T-helper 2 cell treated with Interferon-gamma antibody and Interleukin-4, amounts not matched to agents 5 μg/mL and 100 μg/mL, for 36 hours (primary cell): ENCODE measurements around the gene NFAT5.
"Not testable (repeated sequence)": the region's sequence is repeated elsewhere in the genome, so short reads cannot be mapped to it uniquely, and the experiment has no call there.

Source experiments
- DNase-seq: peaks from one replicate; pipeline ENCODE4 v3.0.0; 2021; ENCODE audit warnings: low spot score
- H3K27ac Mint-ChIP-seq: one replicate; pipeline ENCODE4 v1.8.0; 2021; ENCODE audit warnings: mild to moderate bottlenecking, mixed read lengths
- H3K27me3 Mint-ChIP-seq: one replicate; pipeline ENCODE4 v1.8.0; 2021; ENCODE audit warnings: low read depth, mixed read lengths
- H3K36me3 Mint-ChIP-seq: one replicate; pipeline ENCODE4 v1.8.0; 2021; ENCODE audit warnings: low read depth, mixed read lengths
- H3K4me1 Mint-ChIP-seq: one replicate; pipeline ENCODE4 v1.8.0; 2021; ENCODE audit warnings: low read depth, mixed read lengths
- H3K4me3 Mint-ChIP-seq: one replicate; pipeline ENCODE4 v1.8.0; 2022; ENCODE audit warnings: mild to moderate bottlenecking, moderate library complexity, mixed read lengths
- H3K9me3 Mint-ChIP-seq: one replicate; pipeline ENCODE4 v1.8.0; 2021; ENCODE audit warnings: mixed read lengths

Gene NFAT5

GRCh38 chr16:69618721-69619120, 53.0 kb downstream of the NFAT5 start:
- no peak for DNase-seq
- Mint-ChIP-seq H3K4me3 (no peak overlapping the region), H3K9me3 (no peaks in the 10 kb centered on the region), H3K27me3 (no peaks in the 10 kb centered on the region), H3K36me3 (peaks cover 3% of the 10 kb centered on the region), H3K27ac (no peak overlapping the region), H3K4me1 (peaks cover 12% of the 10 kb centered on the region)

DNA sequence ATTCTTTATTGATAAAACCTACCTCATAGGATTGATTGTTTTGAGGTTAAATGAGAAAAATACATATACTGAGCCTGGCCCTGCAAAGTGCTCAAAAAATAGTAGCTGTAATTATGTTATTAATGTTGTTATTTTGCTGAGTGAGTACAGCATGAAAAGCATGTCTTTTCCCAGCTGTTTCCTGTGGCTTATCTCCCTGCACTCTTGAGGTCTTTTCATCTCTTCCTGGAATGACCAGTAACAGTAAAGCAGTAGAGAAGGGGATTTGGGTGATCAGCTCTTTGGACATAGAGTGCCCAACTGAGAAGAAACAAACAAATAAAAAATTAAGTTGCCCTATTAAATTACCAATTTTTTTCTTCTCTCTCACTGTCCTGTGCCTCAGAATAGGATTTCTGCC, 53.7 kb downstream of the NFAT5 start:
- Mint-ChIP-seq H3K27me3 (no peaks in the 10 kb centered on the region), H3K4me3 (no peak overlapping the region), H3K4me1 (peaks cover 12% of the 10 kb centered on the region), H3K9me3 (no peaks in the 10 kb centered on the region), H3K27ac (no peak overlapping the region), H3K36me3 (peaks cover 5% of the 10 kb centered on the region)
- no peak for DNase-seq

GRCh38 chr16:69620573-69620972, 54.8 kb downstream of the NFAT5 start:
- Mint-ChIP-seq H3K4me1 (peaks cover 12% of the 10 kb centered on the region), H3K36me3 (peaks cover 5% of the 10 kb centered on the region), H3K27ac (no peak overlapping the region), H3K9me3 (no peaks in the 10 kb centered on the region), H3K4me3 (no peak overlapping the region), H3K27me3 (no peaks in the 10 kb centered on the region)
- DNase-seq = no peak

- Mint-ChIP-seq H3K9me3 (no peaks in the 10 kb centered on the region), H3K27ac (no peak overlapping the region), H3K27me3 (no peaks in the 10 kb centered on the region), H3K4me3 (no peak overlapping the region), H3K4me1 (peaks cover 13% of the 10 kb centered on the region), H3K36me3 (peaks cover 8% of the 10 kb centered on the region)
- DNase-seq = no peak
Observed at GRCh38 chr16:69621225-69621624, 55.5 kb downstream of the NFAT5 start.

DNA sequence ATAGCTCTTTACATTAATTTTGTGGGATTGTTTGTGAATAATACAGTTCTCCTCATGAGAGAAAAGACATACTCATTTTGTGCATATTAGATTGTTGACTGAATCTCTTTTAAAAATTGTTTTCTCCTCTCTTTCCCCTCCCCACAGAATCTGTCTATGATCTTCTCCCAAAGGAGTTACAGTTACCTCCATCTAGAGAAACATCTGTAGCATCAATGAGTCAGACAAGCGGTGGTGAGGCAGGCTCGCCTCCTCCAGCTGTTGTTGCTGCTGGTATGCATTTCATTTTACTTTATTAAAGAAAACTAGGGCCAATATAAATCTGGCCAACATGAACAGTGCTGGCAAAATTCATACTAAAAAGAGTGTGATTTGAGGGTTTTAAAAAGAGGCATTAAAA, 60.5 kb downstream of the NFAT5 start:
- H3K9me3 Mint-ChIP-seq = no peaks in the 10 kb centered on the region
- no peak for DNase-seq
- H3K27ac Mint-ChIP-seq = no peak overlapping the region
- H3K4me3 Mint-ChIP-seq = no peak overlapping the region
- H3K27me3 Mint-ChIP-seq = no peaks in the 10 kb centered on the region
- H3K4me1 Mint-ChIP-seq = peaks cover 5% of the 10 kb centered on the region
- H3K36me3 Mint-ChIP-seq = peaks cover 20% of the 10 kb centered on the region

GRCh38 chr16:69632828-69633227, 67.1 kb downstream of the NFAT5 start:
- H3K36me3 Mint-ChIP-seq = peaks cover 44% of the 10 kb centered on the region

DNA sequence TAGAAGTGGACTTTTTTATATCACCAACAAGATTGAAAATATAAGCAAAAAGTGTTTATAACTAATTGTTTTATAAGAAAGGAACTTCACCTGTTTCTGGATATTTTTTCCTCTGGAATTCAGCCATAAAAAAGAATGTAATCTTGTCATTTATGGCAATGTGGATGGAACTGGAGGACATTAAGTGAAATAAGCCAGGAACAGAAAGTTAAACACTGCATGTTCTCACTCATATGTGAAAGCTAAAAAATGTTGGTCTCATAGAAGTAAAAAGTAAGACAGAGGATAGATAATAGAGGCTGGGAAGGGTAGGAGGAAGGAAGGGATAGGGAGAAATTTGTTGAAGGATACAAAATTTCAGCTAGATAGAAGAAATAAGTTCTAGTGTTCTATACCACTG, 67.6 kb downstream of the NFAT5 start:
- DNase-seq = no peak
- H3K27me3 Mint-ChIP-seq = no peaks in the 10 kb centered on the region
- H3K36me3 Mint-ChIP-seq = peaks cover 44% of the 10 kb centered on the region
- H3K4me1 Mint-ChIP-seq = no peaks in the 10 kb centered on the region
- peaks cover 21% of the 10 kb centered on the region for H3K9me3 Mint-ChIP-seq
- H3K27ac Mint-ChIP-seq = no peak overlapping the region
- H3K4me3 Mint-ChIP-seq = no peak overlapping the region

More at GRCh38 chr16:69632828-69633227, 67.1 kb downstream of the NFAT5 start:
- Mint-ChIP-seq H3K4me3 (no peak overlapping the region), H3K4me1 (no peaks in the 10 kb centered on the region), H3K9me3 (peaks cover 21% of the 10 kb centered on the region), H3K27ac (no peak overlapping the region), H3K27me3 (no peaks in the 10 kb centered on the region)
- DNase-seq = no peak

- not testable (repeated sequence) for H3K27ac Mint-ChIP-seq, H3K4me3 Mint-ChIP-seq, H3K4me1 Mint-ChIP-seq, DNase-seq, H3K27me3 Mint-ChIP-seq
- Mint-ChIP-seq H3K36me3 (peaks cover 38% of the 10 kb centered on the region), H3K9me3 (peaks cover 21% of the 10 kb centered on the region)
Observed at GRCh38 chr16:69636563-69637146, 70.9 kb downstream of the NFAT5 start.

DNA sequence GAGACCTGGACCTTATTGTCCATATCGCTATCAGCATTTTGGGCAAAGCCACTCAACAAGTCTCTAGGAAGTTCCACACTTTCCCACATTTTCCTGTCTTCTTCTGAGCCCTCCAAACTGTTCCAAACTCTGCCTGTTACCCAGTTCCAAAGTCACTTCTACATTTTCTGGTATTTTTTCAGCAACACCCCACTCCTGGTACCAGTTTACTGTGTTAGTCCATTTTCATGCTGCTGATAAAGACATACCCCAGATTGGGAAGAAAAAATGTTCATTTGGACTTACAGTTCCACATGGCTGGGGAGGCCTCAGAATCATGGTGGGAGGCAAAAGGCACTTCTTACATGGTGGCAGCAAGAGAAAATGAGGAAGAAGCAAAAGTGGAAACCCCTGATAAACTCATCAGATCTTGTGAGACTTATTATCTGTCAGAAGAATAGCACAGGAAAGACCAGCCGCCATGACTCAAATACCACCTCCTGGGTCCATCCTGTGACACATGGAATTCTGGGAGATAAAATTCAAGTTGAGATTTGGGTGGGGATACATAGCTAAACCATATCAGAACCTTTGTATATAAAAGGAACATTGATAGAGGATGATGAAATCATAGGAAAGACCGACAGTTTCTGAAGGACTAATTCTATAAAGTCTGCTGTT, 71.6 kb downstream of the NFAT5 start:
- not testable (repeated sequence) for H3K4me3 Mint-ChIP-seq, H3K4me1 Mint-ChIP-seq, H3K27ac Mint-ChIP-seq, DNase-seq, H3K27me3 Mint-ChIP-seq
- Mint-ChIP-seq H3K36me3 (peaks cover 38% of the 10 kb centered on the region), H3K9me3 (peaks cover 21% of the 10 kb centered on the region)

- Mint-ChIP-seq H3K36me3 (peaks cover 12% of the 10 kb centered on the region), H3K4me1 (peaks cover 13% of the 10 kb centered on the region)
- H3K27ac Mint-ChIP-seq, H3K9me3 Mint-ChIP-seq, H3K27me3 Mint-ChIP-seq, DNase-seq, H3K4me3 Mint-ChIP-seq: not testable (repeated sequence)
Observed at GRCh38 chr16:69643997-69644396, 78.2 kb downstream of the NFAT5 start.

DNA sequence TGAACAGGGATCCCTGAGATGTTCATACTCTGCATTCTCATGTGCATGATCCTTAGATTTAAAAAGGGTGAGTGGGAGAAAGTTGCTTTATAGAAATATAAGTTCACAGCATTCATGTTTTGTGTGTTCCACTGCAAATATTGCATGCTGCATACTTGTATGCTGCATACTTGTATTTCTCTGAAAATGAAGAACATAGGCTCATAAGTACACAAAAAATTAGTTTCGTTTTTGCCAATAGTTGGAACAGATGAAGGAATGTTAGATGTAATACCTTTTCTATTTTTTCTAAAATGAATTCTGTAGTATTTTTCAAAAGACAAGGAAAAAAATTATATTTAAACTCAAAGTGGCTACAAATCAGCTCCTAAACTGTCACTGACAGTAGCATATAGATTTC, 79.0 kb downstream of the NFAT5 start:
- H3K36me3 Mint-ChIP-seq = peaks cover 12% of the 10 kb centered on the region
- DNase-seq = no peak
- H3K4me1 Mint-ChIP-seq = peaks cover 13% of the 10 kb centered on the region
- H3K9me3 Mint-ChIP-seq = no peaks in the 10 kb centered on the region
- no peaks in the 10 kb centered on the region for H3K27me3 Mint-ChIP-seq
- H3K4me3 Mint-ChIP-seq = no peak overlapping the region
- no peak overlapping the region for H3K27ac Mint-ChIP-seq

DNA sequence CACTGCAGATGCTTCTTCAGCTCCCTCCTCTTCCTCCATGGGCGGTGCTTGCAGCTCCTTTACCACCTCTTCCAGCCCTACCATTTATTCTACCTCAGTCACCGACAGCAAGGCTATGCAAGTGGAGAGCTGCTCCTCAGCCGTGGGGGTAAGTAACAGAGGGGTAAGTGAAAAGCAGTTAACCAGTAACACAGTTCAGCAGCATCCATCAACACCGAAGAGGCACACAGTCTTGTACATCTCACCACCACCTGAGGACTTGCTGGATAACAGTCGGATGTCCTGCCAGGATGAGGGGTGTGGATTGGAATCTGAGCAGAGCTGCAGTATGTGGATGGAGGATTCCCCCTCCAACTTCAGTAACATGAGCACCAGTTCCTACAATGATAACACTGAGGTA, 81.3 kb downstream of the NFAT5 start:
- Mint-ChIP-seq H3K9me3 (no peaks in the 10 kb centered on the region), H3K4me3 (no peak overlapping the region), H3K27ac (no peak overlapping the region), H3K4me1 (peaks cover 13% of the 10 kb centered on the region), H3K36me3 (peaks cover 16% of the 10 kb centered on the region), H3K27me3 (no peaks in the 10 kb centered on the region)
- DNase-seq = no peak

DNA sequence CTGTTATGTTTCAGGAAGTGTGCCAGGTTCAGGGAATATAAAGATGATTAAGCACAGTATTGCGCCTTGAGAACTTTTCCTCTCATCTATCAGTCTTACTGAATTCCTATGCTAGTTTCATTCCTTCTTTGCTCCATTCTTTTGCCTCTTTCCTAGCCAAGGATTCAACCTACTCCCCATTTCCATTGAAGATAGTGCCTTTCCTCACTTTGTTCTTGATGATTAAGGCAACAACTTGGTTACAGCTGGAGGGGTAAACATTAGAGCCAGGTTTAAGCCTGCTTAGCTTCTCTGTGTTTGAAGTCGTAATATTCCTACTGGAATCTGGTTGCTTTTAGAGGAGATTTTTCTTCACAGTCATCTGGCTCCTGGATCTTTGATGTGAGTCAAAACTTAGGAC, 85.5 kb downstream of the NFAT5 start:
- no peaks in the 10 kb centered on the region for H3K27me3 Mint-ChIP-seq
- peaks cover 28% of the 10 kb centered on the region for H3K36me3 Mint-ChIP-seq
- H3K4me1 Mint-ChIP-seq = peaks cover 7% of the 10 kb centered on the region
- no peaks in the 10 kb centered on the region for H3K9me3 Mint-ChIP-seq
- no peak overlapping the region for H3K27ac Mint-ChIP-seq
- DNase-seq = no peak
- H3K4me3 Mint-ChIP-seq = no peak overlapping the region

- Mint-ChIP-seq H3K4me1 (no peaks in the 10 kb centered on the region), H3K4me3 (no peak overlapping the region), H3K27ac (no peak overlapping the region), H3K27me3 (no peaks in the 10 kb centered on the region), H3K9me3 (no peaks in the 10 kb centered on the region), H3K36me3 (peaks cover 25% of the 10 kb centered on the region)
- no peak for DNase-seq
Observed at GRCh38 chr16:69654280-69654931, 88.6 kb downstream of the NFAT5 start.
